A673 (cell line): ENCODE data around the gene ROGDI. TPM values are rescaled to one million over a fixed set of nuclear protein-coding genes. Genes with fewer than 3 reads are reported as not detected.

Experiments used
- BruUV-seq: library from RNA; stranded (reverse); fragments of 400-500 nt; replicated peaks from 2 replicates; lab custom pipeline; 2021; lab: Mats Ljungman, UMichigan
- CTCF ChIA-PET: fragments of 300-600 bp; sonication (Branson Sonifier 250); formaldehyde crosslinking; loops from one replicate; lab custom pipeline; 2022; ENCODE audit warnings: antibody characterized with exemption; lab: Charles Lee
- POLR2A ChIA-PET: fragments of 300-600 bp; sonication (Branson Sonifier 250); formaldehyde crosslinking; loops from one replicate; lab custom pipeline; 2022; ENCODE audit warnings: antibody characterized with exemption; ENCODE audit not compliant: low non-redundant PET; lab: Charles Lee
- DNase-seq: peaks from one replicate; pipeline ENCODE4 v3.0.0-alpha.2; 2015; ENCODE audit warnings: low spot score
- H3K27ac ChIP-seq: fragments of 200-600 bp; sonication (generic); 2 replicates; pipeline ENCODE4 v1.5.1; 2016; ENCODE audit warnings: mixed run types, low read depth, mild to moderate bottlenecking, mixed read lengths, antibody characterized with exemption, low read length; ENCODE audit not compliant: poor library complexity, severe bottlenecking
- H3K27me3 ChIP-seq: fragments of 200-600 bp; sonication (generic); replicated peaks from 2 replicates; pipeline ENCODE4 v1.6.1; 2017; ENCODE audit warnings: mixed run types, low read depth, mild to moderate bottlenecking, mixed read lengths, antibody characterized with exemption, low read length; ENCODE audit not compliant: insufficient read depth, poor library complexity
- H3K36me3 ChIP-seq: fragments of 200-600 bp; sonication (generic); 2 replicates; pipeline ENCODE4 v1.6.1; 2016; ENCODE audit warnings: mixed run types, mild to moderate bottlenecking, mixed read lengths, antibody characterized with exemption, low read length; ENCODE audit not compliant: insufficient read depth, poor library complexity, severe bottlenecking
- H3K4me1 ChIP-seq: fragments of 200-600 bp; sonication (generic); 2 replicates; pipeline ENCODE4 v1.6.1; 2017; ENCODE audit warnings: mixed run types, mild to moderate bottlenecking, mixed read lengths, antibody characterized with exemption, low read length; ENCODE audit not compliant: insufficient read depth, poor library complexity, severe bottlenecking
- H3K4me3 ChIP-seq: fragments of 200-600 bp; sonication (generic); 2 replicates; pipeline ENCODE4 v1.5.1; 2016; ENCODE audit warnings: low read depth, mixed run types, mild to moderate bottlenecking, mixed read lengths, low read length; ENCODE audit not compliant: poor library complexity, severe bottlenecking
- H3K9me3 ChIP-seq: fragments of 200-600 bp; sonication (generic); 2 replicates; pipeline ENCODE4 v1.6.1; 2016; ENCODE audit warnings: mixed run types, low read depth, mild to moderate bottlenecking, mixed read lengths, antibody characterized with exemption, low read length; ENCODE audit not compliant: poor library complexity, severe bottlenecking
- CTCF ChIP-seq: fragments of 300-800, 200-600 bp; sonication (generic); conservative IDR thresholded peaks from 2 replicates; pipeline ENCODE4 v1.5.1; 2017; ENCODE audit warnings: low read depth, mild to moderate bottlenecking, antibody characterized with exemption, low read length, moderate library complexity, mixed read lengths
- EZH2 ChIP-seq: fragments of 200-600 bp; sonication (generic); IDR thresholded peaks from 2 replicates; pipeline ENCODE4 v1.6.1; 2017; ENCODE audit warnings: borderline replicate concordance, low read depth, mild to moderate bottlenecking, mixed read lengths, antibody characterized with exemption, low read length; ENCODE audit not compliant: poor library complexity, severe bottlenecking
- intact Hi-C: fragments of 100-400 bp; cut with micrococcal nuclease; formaldehyde crosslinking; loops from one replicate; pipeline ENCODE4 v1.10.0; 2022; ENCODE audit not compliant: unreplicated experiment
- total RNA-seq: library from RNA; stranded (reverse); gene quantifications from 2 replicates; pipeline ENCODE4 v1.2.3, GENCODE V29; 2021

ROGDI gene
- total RNA-seq, 1 experiment from 2014 or later = 2.9 TPM

- peaks cover 22% of the 10 kb centered on the region for H3K36me3 ChIP-seq
- peak overlapping the region; percentile 86 for H3K4me3 ChIP-seq
- H3K27me3 ChIP-seq = no peaks in the 10 kb centered on the region
- DNase-seq = no peak
- ChIA-PET POLR2A (no interaction called here), CTCF (no interaction called here)
- no peak for TF ChIP-seq CTCF
- TF ChIP-seq EZH2 = no peak
- H3K4me1 ChIP-seq = peaks cover 3% of the 10 kb centered on the region
- intact Hi-C loops = no loop called here
- BruUV-seq = TSS peak; percentile 78
- H3K9me3 ChIP-seq = no peaks in the 10 kb centered on the region
- H3K27ac ChIP-seq = no peak overlapping the region
Measured at GRCh38 chr16:4803401-4803844, 990 bp upstream of the ROGDI start.

GRCh38 chr16:4802659-4803287, 340 bp upstream of the ROGDI start:
- H3K27ac ChIP-seq = peak overlapping the region; percentile 2
- BruUV-seq = no TSS peak
- H3K4me1 ChIP-seq = peaks cover 3% of the 10 kb centered on the region
- H3K36me3 ChIP-seq = peaks cover 17% of the 10 kb centered on the region
- peak overlapping the region; percentile 86 for H3K4me3 ChIP-seq
- TF ChIP-seq EZH2 (no peak), CTCF (no peak)
- intact Hi-C loops = no loop called here
- DNase-seq = peak; percentile 92
- CTCF ChIA-PET = interaction anchor here (0.6 kb wide), 1 partner anchor 108 kb away, joined by 3 read pairs; no protein-coding TSS in a partner anchor
- POLR2A ChIA-PET = no interaction called here
- no peaks in the 10 kb centered on the region for H3K9me3 ChIP-seq
- no peaks in the 10 kb centered on the region for H3K27me3 ChIP-seq

GRCh38 chr16:4801051-4801961, 1.1 kb downstream of the ROGDI start:
- H3K27me3 ChIP-seq = no peaks in the 10 kb centered on the region
- DNase-seq = no peak
- no peak overlapping the region for H3K27ac ChIP-seq
- H3K4me1 ChIP-seq = peaks cover 3% of the 10 kb centered on the region
- no TSS peak for BruUV-seq
- no peak for TF ChIP-seq CTCF
- no peak for TF ChIP-seq EZH2
- ChIA-PET POLR2A (no interaction called here), CTCF (interaction anchor here (0.6 kb wide), 1 partner anchor 35 kb away, joined by 3 read pairs; no protein-coding TSS in a partner anchor)
- intact Hi-C loops = no loop called here
- H3K9me3 ChIP-seq = no peaks in the 10 kb centered on the region
- peak overlapping the region; percentile 86 for H3K4me3 ChIP-seq
- H3K36me3 ChIP-seq = peaks cover 10% of the 10 kb centered on the region
